ENCODE results near the gene CHCHD3.
"Not testable (repeated sequence)": the region's sequence is repeated elsewhere in the genome, so short reads cannot be mapped to it uniquely, and the experiment has no call there.

Gene CHCHD3

GRCh38 chr7:133044722-133045473, 37.0 kb downstream of the CHCHD3 start:
- H3K4me1 Mint-ChIP-seq (ENCODE audit: low read depth), result peaks cover 15% of the 10 kb centered on the region
- H3K9me3 Mint-ChIP-seq, result no peaks in the 10 kb centered on the region
- no peak overlapping the region for H3K4me3 Mint-ChIP-seq
- DNase-seq, result no peak
- no peak overlapping the region for H3K27ac Mint-ChIP-seq
- H3K36me3 Mint-ChIP-seq (ENCODE audit: low read depth), result peaks cover 40% of the 10 kb centered on the region
- H3K27me3 Mint-ChIP-seq, result no peaks in the 10 kb centered on the region

GRCh38 chr7:133040674-133041073, 41.2 kb downstream of the CHCHD3 start:
- no peaks in the 10 kb centered on the region for H3K9me3 Mint-ChIP-seq
- H3K4me1 Mint-ChIP-seq (ENCODE audit: low read depth), result peaks cover 21% of the 10 kb centered on the region
- no peaks in the 10 kb centered on the region for H3K27me3 Mint-ChIP-seq
- DNase-seq, result no peak
- peaks cover 18% of the 10 kb centered on the region for H3K36me3 Mint-ChIP-seq (ENCODE audit: low read depth)
- no peak overlapping the region for H3K4me3 Mint-ChIP-seq
- no peak overlapping the region for H3K27ac Mint-ChIP-seq

GRCh38 chr7:133040178-133040577, 41.7 kb downstream of the CHCHD3 start:
- no peaks in the 10 kb centered on the region for H3K27me3 Mint-ChIP-seq
- peaks cover 25% of the 10 kb centered on the region for H3K4me1 Mint-ChIP-seq (ENCODE audit: low read depth)
- H3K27ac Mint-ChIP-seq, result no peak overlapping the region
- no peak for DNase-seq
- H3K36me3 Mint-ChIP-seq (ENCODE audit: low read depth), result peaks cover 19% of the 10 kb centered on the region
- H3K4me3 Mint-ChIP-seq, result no peak overlapping the region
- no peaks in the 10 kb centered on the region for H3K9me3 Mint-ChIP-seq

- no peaks in the 10 kb centered on the region for H3K9me3 Mint-ChIP-seq
- no peak overlapping the region for H3K4me3 Mint-ChIP-seq
- no peaks in the 10 kb centered on the region for H3K27me3 Mint-ChIP-seq
These were observed 42.3 kb downstream of the CHCHD3 start for GRCh38 chr7:133039614-133040013.

GRCh38 chr7:133036289-133036688, 45.6 kb downstream of the CHCHD3 start:
- no peaks in the 10 kb centered on the region for H3K9me3 Mint-ChIP-seq
- peaks cover 30% of the 10 kb centered on the region for H3K4me1 Mint-ChIP-seq (ENCODE audit: low read depth)
- H3K36me3 Mint-ChIP-seq (ENCODE audit: low read depth), result peaks cover 22% of the 10 kb centered on the region
- H3K27ac Mint-ChIP-seq, result no peak overlapping the region
- DNase-seq, result no peak
- no peaks in the 10 kb centered on the region for H3K27me3 Mint-ChIP-seq
- H3K4me3 Mint-ChIP-seq, result no peak overlapping the region

More at GRCh38 chr7:133039614-133040013, 42.3 kb downstream of the CHCHD3 start:
- peaks cover 26% of the 10 kb centered on the region for H3K4me1 Mint-ChIP-seq (ENCODE audit: low read depth)
- H3K27ac Mint-ChIP-seq, result no peak overlapping the region
- peaks cover 19% of the 10 kb centered on the region for H3K36me3 Mint-ChIP-seq (ENCODE audit: low read depth)
- DNase-seq, result no peak

- DNase-seq, H3K4me3 Mint-ChIP-seq, H3K9me3 Mint-ChIP-seq, H3K27me3 Mint-ChIP-seq: not testable (repeated sequence)
- Mint-ChIP-seq H3K36me3 (ENCODE audit: low read depth) (peaks cover 20% of the 10 kb centered on the region), H3K4me1 (ENCODE audit: low read depth) (peaks cover 32% of the 10 kb centered on the region), H3K27ac (peak overlapping the region; percentile 30)
These were observed 46.6 kb downstream of the CHCHD3 start for GRCh38 chr7:133035240-133035639.

- no peak for DNase-seq
- H3K9me3 Mint-ChIP-seq, result peaks cover 3% of the 10 kb centered on the region
- H3K4me1 Mint-ChIP-seq (ENCODE audit: low read depth), result peaks cover 27% of the 10 kb centered on the region
- H3K36me3 Mint-ChIP-seq (ENCODE audit: low read depth), result peaks cover 22% of the 10 kb centered on the region
- H3K27me3 Mint-ChIP-seq, result no peaks in the 10 kb centered on the region
- no peak overlapping the region for H3K27ac Mint-ChIP-seq
- H3K4me3 Mint-ChIP-seq, result no peak overlapping the region
These were observed 51.5 kb downstream of the CHCHD3 start for GRCh38 chr7:133030346-133030745.

- H3K4me3 Mint-ChIP-seq, result no peak overlapping the region
- no peaks in the 10 kb centered on the region for H3K27me3 Mint-ChIP-seq
- peaks cover 25% of the 10 kb centered on the region for H3K36me3 Mint-ChIP-seq (ENCODE audit: low read depth)
- peaks cover 23% of the 10 kb centered on the region for H3K4me1 Mint-ChIP-seq (ENCODE audit: low read depth)
- no peak for DNase-seq
- H3K9me3 Mint-ChIP-seq, result peaks cover 3% of the 10 kb centered on the region
- H3K27ac Mint-ChIP-seq, result peak overlapping the region; percentile 20
These were observed 52.4 kb downstream of the CHCHD3 start for GRCh38 chr7:133029463-133029862.

- Mint-ChIP-seq H3K4me3 (no peak overlapping the region), H3K9me3 (peaks cover 3% of the 10 kb centered on the region), H3K36me3 (ENCODE audit: low read depth) (peaks cover 37% of the 10 kb centered on the region), H3K27ac (no peak overlapping the region), H3K4me1 (ENCODE audit: low read depth) (peaks cover 21% of the 10 kb centered on the region), H3K27me3 (no peaks in the 10 kb centered on the region)
- DNase-seq, result no peak
These were observed 54.5 kb downstream of the CHCHD3 start for GRCh38 chr7:133027397-133027796.

- H3K27ac Mint-ChIP-seq, result no peak overlapping the region
- H3K4me1 Mint-ChIP-seq (ENCODE audit: low read depth), result peaks cover 16% of the 10 kb centered on the region
- H3K36me3 Mint-ChIP-seq (ENCODE audit: low read depth), result peaks cover 44% of the 10 kb centered on the region
- H3K4me3 Mint-ChIP-seq, result no peak overlapping the region
- DNase-seq, result no peak
- H3K27me3 Mint-ChIP-seq, result no peaks in the 10 kb centered on the region
- peaks cover 3% of the 10 kb centered on the region for H3K9me3 Mint-ChIP-seq
These were observed 55.6 kb downstream of the CHCHD3 start for GRCh38 chr7:133026210-133026859.

GRCh38 chr7:133025056-133025455, 56.8 kb downstream of the CHCHD3 start:
- peaks cover 3% of the 10 kb centered on the region for H3K9me3 Mint-ChIP-seq
- no peak for DNase-seq

GRCh38 chr7:133024596-133024995, 57.3 kb downstream of the CHCHD3 start:
- Mint-ChIP-seq H3K36me3 (ENCODE audit: low read depth) (peaks cover 59% of the 10 kb centered on the region), H3K4me3 (no peak overlapping the region), H3K4me1 (ENCODE audit: low read depth) (peaks cover 5% of the 10 kb centered on the region), H3K27ac (no peak overlapping the region), H3K9me3 (peaks cover 3% of the 10 kb centered on the region), H3K27me3 (no peaks in the 10 kb centered on the region)
- DNase-seq, result no peak

More at GRCh38 chr7:133025056-133025455, 56.8 kb downstream of the CHCHD3 start:
- Mint-ChIP-seq H3K36me3 (ENCODE audit: low read depth) (peaks cover 57% of the 10 kb centered on the region), H3K27me3 (no peaks in the 10 kb centered on the region), H3K4me1 (ENCODE audit: low read depth) (peaks cover 9% of the 10 kb centered on the region), H3K4me3 (no peak overlapping the region), H3K27ac (no peak overlapping the region)

- Mint-ChIP-seq H3K27me3 (no peaks in the 10 kb centered on the region), H3K36me3 (ENCODE audit: low read depth) (peaks cover 60% of the 10 kb centered on the region), H3K9me3 (peaks cover 3% of the 10 kb centered on the region), H3K4me3 (no peak overlapping the region), H3K27ac (no peak overlapping the region), H3K4me1 (ENCODE audit: low read depth) (peaks cover 2% of the 10 kb centered on the region)
- no peak for DNase-seq
These were observed 58.4 kb downstream of the CHCHD3 start for GRCh38 chr7:133023370-133024071.

- H3K4me3 Mint-ChIP-seq, result no peak overlapping the region
- no peak for DNase-seq
- H3K27me3 Mint-ChIP-seq, result no peaks in the 10 kb centered on the region
- no peak overlapping the region for H3K27ac Mint-ChIP-seq
- peaks cover 2% of the 10 kb centered on the region for H3K4me1 Mint-ChIP-seq (ENCODE audit: low read depth)
- H3K36me3 Mint-ChIP-seq (ENCODE audit: low read depth), result peaks cover 62% of the 10 kb centered on the region
- H3K9me3 Mint-ChIP-seq, result peaks cover 3% of the 10 kb centered on the region
These were observed 59.2 kb downstream of the CHCHD3 start for GRCh38 chr7:133022661-133023060.

- Mint-ChIP-seq H3K4me1 (ENCODE audit: low read depth) (peaks cover 2% of the 10 kb centered on the region), H3K27ac (no peak overlapping the region), H3K9me3 (no peaks in the 10 kb centered on the region), H3K27me3 (no peaks in the 10 kb centered on the region), H3K36me3 (ENCODE audit: low read depth) (peaks cover 74% of the 10 kb centered on the region), H3K4me3 (no peak overlapping the region)
- no peak for DNase-seq
These were observed 60.7 kb downstream of the CHCHD3 start for GRCh38 chr7:133021196-133021595.

Measured in activated T-cell treated with anti-CD3 and anti-CD28 coated beads, Interleukin-2, amount 50 U/mL, for 24 hours (primary cell).